Uterus (tissue), 4 donors: ENCODE data around the gene DOCK1. TPM values are rescaled to one million over a fixed set of nuclear protein-coding genes. Genes with fewer than 3 reads are reported as not detected.

ENCODE experiments used
- DNase-seq, 2 donors: peaks; one replicate each; pipeline ENCODE4 v3.0.0-alpha.2; 2019 to 2020
- H3K27ac ChIP-seq, 2 donors: fragments of 200-600 bp; sonication (generic); 1 replicate in 1 of 2; 2 replicates in 1 of 2; pipeline ENCODE4 v1.5.1; 2016 to 2018
- H3K27me3 ChIP-seq, 2 donors: fragments of 200-600 bp; sonication (generic); one replicate each; pipeline ENCODE4 v1.5.1; 2018 to 2019; ENCODE audit warnings: control low read depth in 1 of 2
- H3K36me3 ChIP-seq, 2 donors: fragments of 200-600 bp; sonication (generic); one replicate each; pipeline ENCODE4 v1.5.1; 2019; ENCODE audit warnings: control low read depth in 1 of 2
- H3K4me1 ChIP-seq, 2 donors: fragments of 200-600 bp; sonication (generic); one replicate each; pipeline ENCODE4 v1.5.1; 2018 to 2019; ENCODE audit warnings: control low read depth in 1 of 2
- H3K4me3 ChIP-seq, 2 donors: fragments of 200-600 bp; sonication (generic); 1 replicate in 1 of 2; 2 replicates in 1 of 2; pipeline ENCODE4 v1.5.1; 2018 to 2019; ENCODE audit warnings: mild to moderate bottlenecking in 1 of 2
- H3K9me3 ChIP-seq, 2 donors: fragments of 200-600 bp; sonication (generic); one replicate each; pipeline ENCODE4 v1.5.1; 2019; ENCODE audit warnings: control low read depth in 1 of 2
- POLR2A ChIP-seq, 2 donors: fragments of 450-650 bp; IDR thresholded peaks; one replicate each; pipeline ENCODE4 v1.6.1; 2016; ENCODE audit warnings: antibody characterized with exemption in 2 of 2, mild to moderate bottlenecking in 1 of 2, moderate library complexity in 1 of 2
- intact Hi-C: fragments of 100-400 bp; cut with DNase I; formaldehyde crosslinking; loops from one replicate; pipeline ENCODE4 v1.15.1; 2023; ENCODE audit warnings: low total_unique reads
- total RNA-seq, 4 donors: library from RNA; depleted of rRNA in 3 of 4; stranded (reverse); fragments of >200 nt in 3 of 4; gene quantifications; one replicate each; pipeline versions ENCODE4 v1.1.0 to v1.2.4, GENCODE V29; 2014 to 2023
- TF ChIP-seq, protein P1 (sequence below), 4 experiments: fragments of 200-600 bp in 2 of 4; fragments of 450-650 bp in 2 of 4; sonication (generic) in 2 of 4; IDR thresholded peaks; one replicate each; pipeline ENCODE4 v1.5.1; 2016 to 2019; ENCODE audit warnings: antibody characterized with exemption in 4 of 4, mild to moderate bottlenecking in 2 of 4, moderate library complexity in 1 of 4
- donor health status: DM: yes; HTN: yes; CAD: no.

The DOCK1 gene
- total RNA-seq, 4 donors from 2014 or later: 15.6 to 130 (median 65.0) TPM

DNA sequence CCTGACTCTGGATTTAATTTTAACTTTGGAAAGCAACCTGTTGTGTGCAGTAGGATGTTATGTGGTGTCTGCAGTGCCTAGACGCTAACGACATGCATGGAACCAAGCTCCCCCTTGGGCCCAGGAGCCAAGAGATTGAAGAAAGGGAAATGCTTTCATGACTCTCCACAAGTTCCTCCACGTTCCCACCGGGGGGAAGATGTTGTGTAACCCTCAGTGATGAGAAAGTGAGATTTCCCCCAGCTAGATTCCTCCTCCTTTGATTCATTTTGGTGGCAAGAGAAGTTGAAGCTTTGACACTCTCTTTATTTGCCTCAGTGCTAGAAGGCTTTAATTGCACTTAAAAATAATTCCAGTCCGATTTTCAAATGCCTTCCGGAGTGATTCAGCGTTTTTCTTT is 449.0 kb downstream of the DOCK1 start:
- DNase-seq: no peak
- H3K9me3 ChIP-seq: no peaks in the 10 kb centered on the region
- no peaks in the 10 kb centered on the region for H3K36me3 ChIP-seq
- H3K27ac ChIP-seq: no peak overlapping the region
- intact Hi-C loops: no loop called here
- H3K4me1 ChIP-seq: no peaks in the 10 kb centered on the region
- H3K4me3 ChIP-seq: no peak overlapping the region
- H3K27me3 ChIP-seq: no peaks in the 10 kb centered on the region
- TF ChIP-seq POLR2A (IDR thresholded peaks at IDR 0.05): no peak
- TF ChIP-seq, protein P1, sequence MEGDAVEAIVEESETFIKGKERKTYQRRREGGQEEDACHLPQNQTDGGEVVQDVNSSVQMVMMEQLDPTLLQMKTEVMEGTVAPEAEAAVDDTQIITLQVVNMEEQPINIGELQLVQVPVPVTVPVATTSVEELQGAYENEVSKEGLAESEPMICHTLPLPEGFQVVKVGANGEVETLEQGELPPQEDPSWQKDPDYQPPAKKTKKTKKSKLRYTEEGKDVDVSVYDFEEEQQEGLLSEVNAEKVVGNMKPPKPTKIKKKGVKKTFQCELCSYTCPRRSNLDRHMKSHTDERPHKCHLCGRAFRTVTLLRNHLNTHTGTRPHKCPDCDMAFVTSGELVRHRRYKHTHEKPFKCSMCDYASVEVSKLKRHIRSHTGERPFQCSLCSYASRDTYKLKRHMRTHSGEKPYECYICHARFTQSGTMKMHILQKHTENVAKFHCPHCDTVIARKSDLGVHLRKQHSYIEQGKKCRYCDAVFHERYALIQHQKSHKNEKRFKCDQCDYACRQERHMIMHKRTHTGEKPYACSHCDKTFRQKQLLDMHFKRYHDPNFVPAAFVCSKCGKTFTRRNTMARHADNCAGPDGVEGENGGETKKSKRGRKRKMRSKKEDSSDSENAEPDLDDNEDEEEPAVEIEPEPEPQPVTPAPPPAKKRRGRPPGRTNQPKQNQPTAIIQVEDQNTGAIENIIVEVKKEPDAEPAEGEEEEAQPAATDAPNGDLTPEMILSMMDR (IDR thresholded peaks at IDR 0.05): no peak

DNA sequence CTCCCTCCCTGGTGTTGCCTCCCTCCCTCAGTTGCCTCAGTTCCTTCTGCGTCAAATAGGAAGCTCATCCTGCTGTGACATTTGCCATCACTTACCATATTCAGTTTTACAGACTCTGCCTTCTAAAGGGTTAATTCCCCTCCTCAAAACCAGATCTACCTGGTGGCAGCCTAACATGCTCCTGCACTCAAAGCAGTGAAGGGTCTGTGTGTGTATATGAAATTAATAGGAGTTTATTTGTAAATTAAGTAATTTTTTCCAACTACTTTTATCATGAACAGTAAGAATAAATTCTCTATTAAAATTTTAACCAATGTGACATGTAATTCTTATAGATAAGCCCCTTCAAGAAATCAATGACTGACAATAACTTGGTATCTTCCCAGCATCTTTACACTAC is 449.8 kb downstream of the DOCK1 start:
- DNase-seq: no peak
- H3K27ac ChIP-seq: no peak overlapping the region
- H3K4me3 ChIP-seq: no peak overlapping the region
- no peaks in the 10 kb centered on the region for H3K4me1 ChIP-seq
- H3K36me3 ChIP-seq: no peaks in the 10 kb centered on the region
- no peak for TF ChIP-seq POLR2A (IDR thresholded peaks at IDR 0.05)
- TF ChIP-seq, protein P1 (IDR thresholded peaks at IDR 0.05): no peak
- H3K27me3 ChIP-seq: no peaks in the 10 kb centered on the region
- intact Hi-C loops: no loop called here
- H3K9me3 ChIP-seq: no peaks in the 10 kb centered on the region

DNA sequence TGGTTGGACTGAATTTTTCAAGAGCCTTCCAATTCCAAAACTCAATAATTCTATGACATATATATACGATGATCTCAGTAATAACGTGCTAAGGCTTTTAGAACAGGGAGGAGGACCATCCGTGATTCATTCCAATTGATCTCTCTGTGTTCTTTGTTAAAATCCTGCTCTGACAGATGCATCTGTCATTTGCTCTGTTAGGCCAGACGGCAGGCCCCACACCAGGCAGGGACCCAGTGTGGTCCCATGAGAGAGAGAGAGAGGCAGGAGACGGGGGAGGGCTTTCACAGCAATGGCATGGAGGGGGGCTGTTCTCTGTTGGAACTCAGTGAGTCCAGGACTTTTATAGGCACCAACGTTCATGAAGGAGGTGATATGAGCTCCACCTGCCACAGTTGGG is 451.1 kb downstream of the DOCK1 start:
- TF ChIP-seq, protein P1 (IDR thresholded peaks at IDR 0.05): no peak
- no peak for TF ChIP-seq POLR2A (IDR thresholded peaks at IDR 0.05)
- no peak overlapping the region for H3K27ac ChIP-seq
- intact Hi-C loops: no loop called here
- DNase-seq: no peak
- no peaks in the 10 kb centered on the region for H3K27me3 ChIP-seq
- H3K4me3 ChIP-seq: no peak overlapping the region
- no peaks in the 10 kb centered on the region for H3K4me1 ChIP-seq
- H3K9me3 ChIP-seq: no peaks in the 10 kb centered on the region
- H3K36me3 ChIP-seq: no peaks in the 10 kb centered on the region

DNA sequence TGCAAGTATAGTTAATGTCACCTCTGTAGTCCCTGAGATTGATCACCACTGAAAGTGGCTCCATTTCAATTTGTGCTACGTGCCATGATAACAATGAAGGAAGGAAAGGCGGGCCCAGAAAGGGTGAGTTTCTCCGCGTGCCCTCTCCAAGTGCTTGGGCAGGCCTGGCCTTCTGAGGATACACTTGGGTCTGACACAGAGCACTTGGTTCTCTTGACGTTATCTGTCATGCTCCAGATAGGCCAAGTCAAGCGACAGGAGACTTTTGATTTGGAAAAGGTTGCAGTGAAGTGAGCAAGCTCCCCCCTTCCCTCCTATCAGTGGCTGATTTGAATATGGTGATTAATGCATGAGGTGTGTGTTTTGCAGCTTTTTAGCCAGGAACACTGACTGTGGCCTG is 452.0 kb downstream of the DOCK1 start:
- TF ChIP-seq, protein P1 (IDR thresholded peaks at IDR 0.05): no peak
- no peak for TF ChIP-seq POLR2A (IDR thresholded peaks at IDR 0.05)
- Histone ChIP-seq H3K9me3 (no peaks in the 10 kb centered on the region), H3K36me3 (no peaks in the 10 kb centered on the region), H3K4me3 (no peak overlapping the region), H3K27me3 (no peaks in the 10 kb centered on the region), H3K4me1 (no peaks in the 10 kb centered on the region), H3K27ac (no peak overlapping the region)
- intact Hi-C loops: no loop called here
- no peak for DNase-seq

DNA sequence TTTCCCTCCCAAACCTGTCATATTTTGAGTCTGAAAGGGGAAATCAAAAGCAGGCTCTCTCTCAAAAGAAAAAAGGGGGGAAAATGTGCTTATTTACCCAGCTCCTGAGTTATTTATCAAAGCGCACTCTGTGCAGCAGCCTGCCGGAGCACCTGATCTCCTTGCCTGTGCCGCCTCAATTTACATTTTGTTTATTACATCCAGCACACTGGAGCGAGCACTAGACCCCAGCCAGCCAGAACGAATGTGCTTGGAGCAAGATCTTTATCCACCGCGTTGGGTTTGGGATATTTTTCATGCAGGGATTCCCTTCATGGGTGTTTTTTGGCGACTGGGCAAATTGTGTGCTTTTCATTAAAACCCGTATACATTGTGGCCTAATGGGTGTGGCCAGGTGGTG is 453.1 kb downstream of the DOCK1 start:
- no peak for TF ChIP-seq POLR2A (IDR thresholded peaks at IDR 0.05)
- TF ChIP-seq, protein P1 (IDR thresholded peaks at IDR 0.05): no peak
- no peaks in the 10 kb centered on the region for H3K36me3 ChIP-seq
- no peaks in the 10 kb centered on the region for H3K4me1 ChIP-seq
- no peaks in the 10 kb centered on the region for H3K27me3 ChIP-seq
- intact Hi-C loops: no loop called here
- DNase-seq: no peak
- H3K9me3 ChIP-seq: no peaks in the 10 kb centered on the region
- H3K4me3 ChIP-seq: no peak overlapping the region
- H3K27ac ChIP-seq: no peak overlapping the region
